K562 (cell line): Measurements from ENCODE around the gene UBE2O. TPM values are rescaled to one million over a fixed set of nuclear protein-coding genes. Genes with fewer than 3 reads are reported as not detected.

Experiments used
- ATAC-seq: fragments of 200-7000 bp; cut with Tn5 transposase; 3 replicates; pipeline ENCODE4 v1.9.1; 2020; ENCODE audit warnings: moderate library complexity
- BruUV-seq: library from RNA; stranded (reverse); fragments of 400-500 nt; replicated peaks from 2 replicates; lab custom pipeline; 2021; lab: Mats Ljungman, UMichigan
- CTCF ChIA-PET: fragments of 300-600 bp; formaldehyde crosslinking; extraction: SDS; loops from one replicate; lab custom pipeline; 2021; ENCODE audit warnings: low intra/inter-chr PET ratio; lab: Yijun Ruan, JAX
- POLR2A ChIA-PET: fragments of 300-600, 350-650 bp; sonication (Branson Sonifier 250); formaldehyde crosslinking; extraction: SDS; loops from one replicate; lab custom pipeline; 2021; ENCODE audit warnings: antibody characterized with exemption, inconsistent platforms; lab: Yijun Ruan, JAX
- DNase-seq, 4 experiments: peaks; one replicate each; pipeline versions ENCODE4 v3.0.0 to v3.0.0-alpha.2; 2011 to 2018; ENCODE audit warnings: low spot score in 3 of 4, mixed read lengths in 3 of 4; ENCODE audit errors: extremely low read depth in 1 of 4
- FAIRE-seq: peaks from 2 replicates; lab custom pipeline; 2011; peaks lifted over from hg19 to GRCh38; lab: Jason Lieb, UNC
- H2AFZ ChIP-seq: 2 replicates; pipeline ENCODE4 v1.6.0; 2011; ENCODE audit warnings: low read depth, low read length, control low read depth, inconsistent platforms
- H3K27ac ChIP-seq: fragments of 200-600 bp; 3 replicates; pipeline ENCODE4 v1.8.0; 2011; ENCODE audit warnings: low read depth, mild to moderate bottlenecking, control low read depth, inconsistent platforms, low read length, moderate library complexity, mixed read lengths; ENCODE audit errors: extremely low read depth
- H3K27me3 ChIP-seq, 2 experiments: fragments of 300-600 bp in 1 of 2; 2 replicates in 1 of 2; 3 replicates in 1 of 2; pipeline versions ENCODE4 v1.6.0 to v1.8.0; 2011; ENCODE audit warnings: inconsistent platforms in 2 of 2, low read length in 2 of 2, mild to moderate bottlenecking in 1 of 2, mixed read lengths in 1 of 2, moderate library complexity in 1 of 2; ENCODE audit not compliant: control insufficient read depth in 2 of 2, insufficient read depth in 2 of 2
- H3K36me3 ChIP-seq: fragments of 300-600 bp; 3 replicates; pipeline ENCODE4 v1.8.0; 2011; ENCODE audit warnings: mild to moderate bottlenecking, low read length, inconsistent platforms; ENCODE audit not compliant: control insufficient read depth, insufficient read depth
- H3K4me1 ChIP-seq, 2 experiments: fragments of 200-600 bp in 1 of 2; replicated peaks in 1 of 2; 2 replicates in 1 of 2; 3 replicates in 1 of 2; pipeline versions ENCODE4 v1.5.1 to v1.8.0; 2011; ENCODE audit warnings: inconsistent platforms in 2 of 2, low read length in 2 of 2, mild to moderate bottlenecking in 1 of 2, mixed read lengths in 1 of 2, moderate library complexity in 1 of 2; ENCODE audit not compliant: control insufficient read depth in 2 of 2, insufficient read depth in 2 of 2
- H3K4me2 ChIP-seq: 2 replicates; pipeline ENCODE4 v1.6.1; 2011; ENCODE audit warnings: low read length, control low read depth, inconsistent platforms, mixed read lengths; ENCODE audit not compliant: insufficient read depth
- H3K4me3 ChIP-seq: fragments of 200-600 bp; sonication (generic), shearing (Covaris generic); 2 replicates; pipeline ENCODE4 v1.5.1; 2016; ENCODE audit warnings: control low read depth, inconsistent platforms
- H3K79me2 ChIP-seq: fragments of 200-600 bp; 3 replicates; pipeline ENCODE4 v1.8.0; 2011; ENCODE audit warnings: low read length, inconsistent platforms; ENCODE audit not compliant: control insufficient read depth, insufficient read depth
- H3K9ac ChIP-seq, 2 experiments: 2 replicates each; pipeline versions ENCODE4 v1.6.0 to v1.6.1; 2011; ENCODE audit warnings: low read depth in 2 of 2, low read length in 2 of 2, control low read depth in 1 of 2, inconsistent platforms in 1 of 2, mild to moderate bottlenecking in 1 of 2, mixed read lengths in 1 of 2; ENCODE audit not compliant: insufficient read depth in 1 of 2
- H3K9me1 ChIP-seq: one replicate; pipeline ENCODE4 v1.6.0; 2011; ENCODE audit warnings: inconsistent platforms, mild to moderate bottlenecking, low read length, moderate library complexity; ENCODE audit not compliant: control insufficient read depth, insufficient read depth
- H3K9me3 ChIP-seq: replicated peaks from 2 replicates; pipeline ENCODE4 v1.5.1; 2011; ENCODE audit warnings: low read depth, low read length, inconsistent platforms; ENCODE audit not compliant: control insufficient read depth, insufficient read depth
- H4K20me1 ChIP-seq: replicated peaks from 2 replicates; pipeline ENCODE4 v1.6.1; 2011; ENCODE audit warnings: low read length, inconsistent platforms, mixed read lengths; ENCODE audit not compliant: control insufficient read depth, insufficient read depth
- ELK1 ChIP-seq: sonication (generic); formaldehyde crosslinking; IDR thresholded peaks from 2 replicates; pipeline ENCODE4 v1.8.1; 2022; ENCODE audit warnings: missing genetic modification reagents
- MLLT1 ChIP-seq, 2 experiments: fragments of 450-650 bp; IDR thresholded peaks; 2 replicates each; pipeline ENCODE4 v1.6.1; 2016
- NCOA1 ChIP-seq: fragments of 450-650 bp; IDR thresholded peaks from 2 replicates; pipeline ENCODE4 v1.6.1; 2016; ENCODE audit warnings: low read depth
- OTX1 ChIP-seq: fragments of 450-650 bp; formaldehyde crosslinking; IDR thresholded peaks from 2 replicates; pipeline ENCODE4 v1.4.0; 2022; ENCODE audit warnings: mild to moderate bottlenecking
- PHB ChIP-seq: fragments of 250-450 bp; sonication (Bioruptor Pico); IDR thresholded peaks from 2 replicates; pipeline ENCODE4 v1.5.0; 2021
- PML ChIP-seq: IDR thresholded peaks from 2 replicates; pipeline ENCODE4 v1.6.1; 2012; ENCODE audit warnings: low read length, inconsistent platforms
- PRPF4 ChIP-seq: fragments of 200-400 bp; formaldehyde crosslinking; IDR thresholded peaks from one replicate; pipeline ENCODE4 v1.6.1; 2017; ENCODE audit warnings: low read length, low read depth, mild to moderate bottlenecking; ENCODE audit not compliant: insufficient read depth, poor library complexity, severe bottlenecking
- ZHX1 ChIP-seq: fragments of 150-350 bp; conservative IDR thresholded peaks from 2 replicates; pipeline ENCODE4 v1.6.1; 2014; ENCODE audit warnings: low read length
- ZNF316 ChIP-seq: fragments of 450-650 bp; IDR thresholded peaks from 2 replicates; pipeline ENCODE4 v1.6.1; 2016
- ZNF609 ChIP-seq: sonication (generic); formaldehyde crosslinking; IDR thresholded peaks from 2 replicates; pipeline ENCODE4 v1.8.1; 2023; ENCODE audit warnings: missing genetic modification reagents, mild to moderate bottlenecking, borderline replicate concordance
- ZNF695 ChIP-seq: fragments of 450-650 bp; formaldehyde crosslinking; IDR thresholded peaks from 2 replicates; pipeline ENCODE4 v1.4.0; 2020; ENCODE audit warnings: mild to moderate bottlenecking, moderate library complexity
- WGBS: fragments of 100-300 bp; shearing (Covaris generic); methylation state at CpG from one replicate; pipeline ENCODE4 v1.1.6; 2016; ENCODE audit warnings: low coverage, mixed read lengths; ENCODE audit not compliant: insufficient coverage; ENCODE audit errors: missing lambda C conversion rate; 5-methylcytosine and 5-hydroxymethylcytosine counted together
- in situ Hi-C: fragments of 300-500 bp; cut with MboI; formaldehyde crosslinking; loops from 4 replicates; pipeline ENCODE4 v1.15.0; 2018; ENCODE audit warnings: inconsistent platforms, mixed read lengths
- intact Hi-C: fragments of 100-400 bp; cut with micrococcal nuclease; formaldehyde crosslinking; loops from 2 replicates; pipeline ENCODE4 v1.14.2; 2022
- polyA plus RNA-seq, 8 experiments: library from polyadenylated mRNA; depleted of rRNA in 4 of 8; stranded (reverse) in 5 of 8; unstranded in 3 of 8; fragments of >200 nt; fragmentation: Nextera tagmentation in 2 of 8; fragmentation: Illumina TruSeq in 1 of 8; extraction: Ambion mirVana in 2 of 8; extraction: Trizol in 1 of 8; gene quantifications; 2 replicates each; pipeline versions ENCODE4 v1.2.1 to v1.2.3, GENCODE V29; 2011 to 2014; ENCODE audit warnings: inconsistent platforms in 1 of 8, missing spikeins in 1 of 8
- total RNA-seq, 7 experiments: library from RNA; depleted of rRNA in 6 of 7; stranded (reverse); fragments of >200 nt in 6 of 7; fragmentation: Illumina TruSeq in 2 of 7; extraction: Trizol in 2 of 7; gene quantifications; 2 replicates each; pipeline versions ENCODE4 v1.2.1 to v1.2.3, GENCODE V29; 2011 to 2021; ENCODE audit warnings: low replicate concordance in 1 of 7

Gene UBE2O
- total and polyA plus RNA-seq, 9 of the 15 experiments (the other 6 are each of a cell fraction or from before 2014, with no cell fraction given): 1.6 to 39.7 (median 13.3) TPM

- H3K36me3 ChIP-seq: peaks cover 19% of the 10 kb centered on the region; the same call in 2 of the 3 replicates
- no peak for DNase-seq
- no TSS peak for BruUV-seq
- POLR2A ChIA-PET: interaction anchor here (0.8 to 3.6 kb wide), 6 partner anchors 9 to 99 kb away, joined by 3 to 22 read pairs (median 3); no protein-coding TSS in a partner anchor
- H4K20me1 ChIP-seq: peaks cover 43% of the 10 kb centered on the region
- CTCF ChIA-PET: no interaction called here
- in situ Hi-C loops (no loop called here), intact Hi-C loops (no loop called here)
- H3K9me3 ChIP-seq: no peaks in the 10 kb centered on the region
- whole genome bisulfite sequencing: 92% methylated on average over 4 of the region's 4 CpGs
- no peak overlapping the region for H3K4me2 ChIP-seq
- peaks cover 23 to 49% of the 10 kb centered on the region in 2 experiments for H3K4me1 ChIP-seq
- no peak overlapping the region for H3K4me3 ChIP-seq
- H3K27me3 ChIP-seq: no peaks in the 10 kb centered on the region
- no peak for ATAC-seq
- H3K79me2 ChIP-seq: peaks cover 58% of the 10 kb centered on the region
- no peak overlapping the region for H3K9ac ChIP-seq
- FAIRE-seq: no peak
- no peak overlapping the region for H2AFZ ChIP-seq
- H3K27ac ChIP-seq: no peak overlapping the region
- peaks cover 8% of the 10 kb centered on the region for H3K9me1 ChIP-seq
- TF ChIP-seq ZHX1 (no peak), NCOA1 (no peak), ELK1 (CRISPR knock-in tag) (no peak), ZNF609 (no peak), ZNF316 (no peak), PRPF4 (no peak), PHB (no peak), OTX1 (CRISPR knock-in tag) (no peak), PML (no peak), ZNF695 (CRISPR knock-in tag) (no peak), MLLT1 (IDR thresholded peaks at IDR 0.05) (no peak)
Observed at GRCh38 chr17:76416899-76417298, 36.1 kb downstream of the UBE2O start.
